ENCODE measurements around the gene CBLB.
"Not testable (repeated sequence)": the region's sequence is repeated elsewhere in the genome, so short reads cannot be mapped to it uniquely, and the experiment has no call there.

The CBLB gene

GRCh38 chr3:105815331-105815730 lies 53.5 kb downstream of the CBLB start:
- DNase-seq: not testable (repeated sequence)

GRCh38 chr3:105813710-105814109 lies 55.1 kb downstream of the CBLB start:
- no peak for DNase-seq

GRCh38 chr3:105812194-105812586 lies 56.6 kb downstream of the CBLB start:
- DNase-seq: no peak

GRCh38 chr3:105811518-105812193 lies 57.2 kb downstream of the CBLB start:
- no peak for DNase-seq

GRCh38 chr3:105809208-105809888 lies 59.5 kb downstream of the CBLB start:
- DNase-seq: peak in 1 of 2 experiments; percentile 12

- DNase-seq: no peak
Observed at GRCh38 chr3:105807701-105808100, 61.1 kb downstream of the CBLB start.

DNA sequence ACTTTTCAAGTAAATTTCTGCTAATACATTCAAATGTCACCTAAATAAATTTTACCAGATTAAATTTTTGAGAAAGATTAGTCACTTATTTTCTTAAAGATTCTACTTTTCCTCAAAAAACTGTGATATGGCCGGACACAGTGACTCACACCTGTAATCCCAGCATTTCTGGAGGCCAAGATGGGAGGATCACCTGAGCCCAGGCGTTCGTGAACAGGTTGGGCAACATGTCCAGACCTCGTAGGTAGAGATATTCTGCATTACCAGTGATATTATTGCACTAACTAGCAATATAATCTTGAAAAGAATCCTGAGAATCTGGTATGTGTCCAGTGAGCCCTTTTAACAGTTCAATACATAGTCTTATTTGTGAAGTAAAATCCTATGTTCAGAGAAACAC lies 61.7 kb downstream of the CBLB start:
- DNase-seq: no peak

DNA sequence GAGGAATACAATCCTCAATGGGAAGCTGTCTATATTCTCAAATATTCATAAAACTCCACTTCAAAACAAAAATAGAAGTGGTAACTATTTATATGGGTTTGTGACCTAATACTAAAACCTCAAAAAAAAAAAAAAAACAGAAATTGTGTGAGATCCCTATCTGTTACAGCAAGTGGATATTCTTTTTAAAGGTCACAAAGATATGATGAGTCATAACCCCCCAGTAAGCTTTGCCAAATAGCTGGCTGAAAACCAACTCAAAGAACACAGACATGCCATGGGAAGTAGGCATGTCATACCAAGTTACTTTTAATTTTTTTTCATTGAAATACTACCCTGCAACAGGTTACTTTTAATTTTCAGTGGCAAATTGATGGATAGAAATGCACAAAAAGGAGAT lies 62.5 kb downstream of the CBLB start:
- no peak for DNase-seq

DNA sequence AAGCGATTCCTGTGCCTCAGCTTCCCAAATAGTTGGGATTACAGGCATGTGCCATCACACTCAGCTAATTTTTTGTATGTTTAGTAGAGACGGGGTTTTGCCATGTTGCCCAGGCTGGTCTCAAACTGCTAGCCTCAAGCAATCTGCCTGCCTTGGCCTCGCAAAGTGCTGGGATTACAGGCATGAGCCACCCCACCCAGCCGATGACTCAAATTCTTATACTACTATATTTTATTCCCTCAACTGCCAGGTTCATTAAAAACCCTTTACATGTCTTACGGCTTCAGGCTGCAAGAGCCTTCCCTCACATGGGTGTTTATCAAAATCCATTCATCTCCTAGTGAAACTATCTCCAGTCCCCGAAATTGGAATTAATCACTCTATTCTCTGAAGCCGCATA lies 63.4 kb downstream of the CBLB start:
- DNase-seq: no peak

GRCh38 chr3:105802118-105802706 lies 66.6 kb downstream of the CBLB start:
- peak; percentile 60 to 75 for DNase-seq

DNA sequence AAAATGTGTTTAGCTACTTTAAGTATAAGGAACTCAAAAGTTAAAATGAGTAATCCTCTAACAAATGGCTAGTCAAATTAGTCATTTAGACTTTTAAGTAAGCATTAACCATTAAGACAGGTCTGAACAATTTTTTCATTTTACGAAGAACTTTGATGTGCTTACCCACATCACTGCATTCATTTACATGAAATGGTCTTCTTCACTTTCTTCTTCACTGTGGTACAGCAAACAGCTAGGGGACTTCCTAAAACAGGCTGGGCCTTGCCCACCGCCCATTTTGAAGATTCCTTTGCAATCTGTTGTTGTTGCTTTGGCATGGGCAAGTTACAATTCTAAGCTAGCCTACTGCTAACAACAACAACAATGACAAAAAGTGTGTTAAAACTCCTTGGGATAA lies 67.4 kb downstream of the CBLB start:
- no peak for DNase-seq

- no peak for DNase-seq
Observed at GRCh38 chr3:105800320-105800719, 68.5 kb downstream of the CBLB start.

GRCh38 chr3:105799286-105799685 lies 69.5 kb downstream of the CBLB start:
- DNase-seq: no peak

DNA sequence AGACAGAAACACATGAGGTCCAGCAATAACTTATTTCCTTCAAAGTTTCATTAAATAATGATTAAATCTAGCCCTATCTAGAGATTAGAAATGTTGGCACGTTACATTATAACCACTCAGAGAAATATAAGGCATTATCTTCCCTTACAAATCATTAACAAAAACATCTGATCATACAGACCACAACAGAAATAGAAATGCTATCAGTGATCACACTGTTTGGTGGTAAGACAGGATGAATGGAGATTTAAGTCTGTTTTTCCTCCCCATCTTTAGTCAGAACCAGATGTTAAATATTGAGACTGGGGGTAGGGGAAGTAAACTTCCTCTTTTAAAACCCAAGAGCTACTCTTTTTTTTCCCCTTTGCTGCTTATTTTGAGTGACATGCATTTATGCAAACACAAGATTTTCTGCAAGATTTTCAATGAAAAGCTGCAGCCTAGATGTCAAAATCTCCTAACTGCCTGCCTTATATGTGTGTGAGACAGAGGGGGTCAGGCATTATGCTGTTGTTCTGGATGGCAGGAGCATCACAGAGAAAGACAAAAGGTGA lies 70.4 kb downstream of the CBLB start:
- no peak for DNase-seq

DNA sequence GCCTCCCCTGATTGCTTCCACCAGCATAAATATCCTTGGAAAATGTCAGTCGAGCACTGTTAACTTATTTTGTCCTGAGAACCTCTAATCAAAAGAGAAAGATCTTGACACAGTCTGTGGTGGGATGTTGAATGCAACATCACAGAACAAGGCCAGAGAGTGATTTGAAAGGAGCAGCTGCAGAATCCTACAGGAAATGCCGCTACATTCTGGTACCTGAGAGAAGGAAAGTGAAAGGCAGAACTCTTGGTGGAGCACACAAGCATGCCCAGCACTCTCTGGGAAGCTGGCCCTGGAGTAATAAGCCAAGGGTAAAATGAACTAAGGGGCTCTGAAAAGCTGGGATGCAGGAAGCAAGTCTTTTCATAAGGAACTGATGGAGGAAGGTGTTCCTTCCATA lies 75.8 kb downstream of the CBLB start:
- DNase-seq: no peak

DNA sequence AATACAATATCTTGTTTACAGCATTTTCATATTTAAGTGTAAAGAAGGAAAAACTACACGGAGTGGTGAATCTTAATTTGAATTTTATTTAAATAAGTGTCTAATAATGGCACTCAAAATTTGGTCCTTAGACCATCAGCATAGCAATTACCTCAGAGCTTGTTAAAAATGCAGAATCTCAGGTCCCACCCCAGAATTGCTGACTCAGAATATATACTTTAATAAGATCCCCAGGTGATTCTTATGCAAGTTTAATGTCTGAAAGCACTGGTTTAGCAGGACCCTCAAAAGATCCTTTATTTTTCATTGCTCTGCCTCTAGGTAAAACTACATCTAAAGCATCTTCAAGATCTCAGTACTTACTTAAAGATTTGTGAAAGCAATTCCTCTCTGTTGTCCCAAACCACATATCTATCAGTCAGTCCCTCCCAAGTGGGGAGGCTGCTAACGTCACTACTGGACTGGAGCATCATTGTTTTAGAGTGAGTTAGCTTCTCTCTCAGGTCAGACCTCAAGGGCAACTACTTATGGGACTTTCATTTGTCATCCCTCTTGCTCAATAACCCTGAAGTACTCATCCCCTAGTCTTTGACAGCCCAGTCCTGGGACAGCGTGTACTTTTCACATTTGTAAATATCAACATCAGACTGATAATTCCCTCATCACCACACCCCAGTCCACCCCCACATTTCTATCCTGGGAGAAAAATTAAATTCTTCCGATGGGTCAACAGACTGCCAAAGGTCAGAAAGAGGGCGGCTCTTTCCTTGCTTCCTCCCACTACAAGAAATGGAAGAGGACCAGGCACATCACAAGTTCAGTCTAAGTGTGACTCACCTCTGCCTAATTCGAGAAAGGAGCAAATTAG lies 76.7 kb downstream of the CBLB start:
- DNase-seq: no peak

DNA sequence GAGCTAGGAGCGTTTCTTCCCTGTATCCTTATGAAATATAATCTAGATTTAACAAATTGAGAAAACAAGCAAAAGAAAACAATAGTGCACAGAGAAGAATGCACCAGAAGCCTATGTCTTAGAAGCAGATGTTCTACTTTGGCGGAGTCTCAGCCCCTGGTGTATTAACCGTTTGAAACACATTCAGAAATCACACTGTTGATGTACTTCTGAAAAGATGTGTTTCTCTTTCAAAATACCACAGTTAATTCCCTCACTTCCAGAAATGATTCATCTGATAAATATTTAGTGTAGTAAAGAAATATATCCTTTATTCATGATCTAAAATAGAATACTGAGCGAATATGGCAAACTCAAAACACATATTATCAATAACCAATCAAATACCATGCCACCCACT lies 77.7 kb downstream of the CBLB start:
- no peak for DNase-seq

- DNase-seq: no peak
Observed at GRCh38 chr3:105790534-105790933, 78.3 kb downstream of the CBLB start.

DNA sequence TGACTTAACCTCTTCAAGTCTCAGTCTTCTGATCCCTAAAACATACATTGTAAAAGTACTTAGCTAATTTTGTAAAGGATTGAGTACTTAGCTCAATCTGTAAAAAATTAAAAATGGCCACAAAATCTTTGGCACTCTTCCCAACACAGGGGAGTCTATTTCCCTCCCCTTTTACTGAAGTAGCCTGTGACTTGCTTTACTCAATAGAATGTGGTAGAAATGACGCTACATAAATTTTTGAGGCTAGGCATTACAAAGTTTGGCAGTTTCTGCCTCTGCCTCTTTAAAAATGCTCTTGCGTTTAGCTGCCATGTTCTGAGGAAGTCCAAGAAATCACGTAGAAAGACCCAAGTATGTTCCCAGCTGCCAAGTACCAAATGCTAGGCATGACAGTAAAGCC lies 80.2 kb downstream of the CBLB start:
- DNase-seq: no peak

DNA sequence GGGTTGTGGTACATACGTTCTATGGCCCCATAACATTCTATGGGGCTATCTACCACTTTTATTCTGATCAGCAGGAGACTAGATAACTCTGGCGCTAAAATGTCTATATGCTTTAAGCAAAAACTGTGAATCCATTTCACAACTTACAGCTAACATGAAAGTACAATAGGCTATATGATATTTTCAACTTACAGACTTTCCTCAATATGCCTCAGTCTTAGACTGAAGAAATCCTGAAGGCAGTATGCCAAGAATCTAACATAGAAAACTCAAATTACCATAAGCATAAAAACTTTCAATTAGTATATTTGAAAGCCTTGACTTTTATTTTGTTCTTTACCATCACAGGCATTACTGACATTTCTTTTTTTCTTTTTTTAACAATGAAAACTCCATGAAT lies 81.4 kb downstream of the CBLB start:
- no peak for DNase-seq

DNA sequence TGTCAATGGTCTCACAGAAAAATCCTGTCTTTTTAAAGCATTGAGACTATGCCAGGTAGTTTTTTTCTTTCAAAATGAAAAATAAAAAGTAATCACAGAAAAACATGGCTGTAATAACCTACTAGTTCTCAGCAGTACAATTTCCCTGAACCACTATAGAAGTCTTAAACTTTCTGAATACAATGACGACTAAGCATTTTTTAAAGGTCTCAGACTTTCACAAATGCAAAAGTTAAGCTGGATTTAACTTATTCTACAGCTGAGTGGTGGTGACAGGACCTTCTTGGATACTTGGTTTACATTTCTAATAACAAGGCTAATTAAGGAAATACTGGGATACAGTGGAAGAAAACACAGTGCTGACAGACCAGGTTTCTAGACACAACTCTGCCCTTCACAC lies 81.8 kb downstream of the CBLB start:
- no peak for DNase-seq

DNA sequence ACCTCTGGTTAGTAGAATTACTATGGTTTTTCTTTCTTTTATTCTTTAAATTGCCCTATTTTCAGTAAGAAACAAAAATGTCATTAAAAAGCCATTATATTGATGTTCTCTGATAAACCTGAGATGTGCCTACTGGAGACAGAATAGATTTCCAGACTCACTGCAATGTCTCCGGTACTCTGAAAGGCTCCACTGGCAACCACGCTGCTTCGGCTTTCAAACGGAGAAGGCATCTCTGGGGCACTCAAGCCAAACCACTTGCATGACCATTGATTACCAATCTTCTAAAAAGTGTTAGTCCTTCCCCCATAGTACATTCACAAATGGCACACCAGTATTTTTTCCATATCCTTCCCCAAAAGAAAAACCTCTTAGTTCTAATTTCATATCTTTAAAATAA lies 82.6 kb downstream of the CBLB start:
- DNase-seq: no peak

DNA sequence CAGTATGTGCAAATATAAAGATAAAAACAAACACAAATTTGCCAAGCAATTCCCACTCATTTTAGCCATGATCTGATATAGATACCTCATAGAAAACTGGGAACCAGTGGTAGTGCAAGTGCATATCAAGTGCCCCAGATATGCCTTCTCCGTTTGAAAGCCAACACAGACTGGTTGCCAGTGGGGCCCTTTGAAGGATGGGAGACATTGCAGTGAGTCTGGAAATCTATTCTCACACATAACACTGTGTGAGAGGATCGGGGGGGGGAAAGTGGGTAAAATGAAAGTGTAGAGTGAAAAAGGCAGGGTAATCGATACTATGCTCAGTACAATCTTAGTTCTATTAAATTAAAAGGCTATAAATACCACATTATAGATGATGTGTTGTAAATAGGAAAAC lies 83.0 kb downstream of the CBLB start:
- DNase-seq: no peak
